ENCODE measurements around the gene RAD9A. TPM values are rescaled to one million over a fixed set of nuclear protein-coding genes. Genes with fewer than 3 reads are reported as not detected.
A peak's percentile ranks its signal among the peaks of the same experiment; 100 is the strongest.

The RAD9A gene
- total RNA-seq, 1 experiment from 2014 or later: 20.9 TPM

GRCh38 chr11:67438158-67438902 is 46.5 kb downstream of the RAD9A start:
- Histone ChIP-seq H3K79me1 (ENCODE audit: insufficient read depth, low read depth, low read length, poor library complexity, severe bottlenecking) (no peaks in the 10 kb centered on the region), H3K27ac (ENCODE audit: insufficient read length, low read depth, low read length) (no peak overlapping the region), H3K9ac (ENCODE audit: extremely low read depth, insufficient read length, low read length) (no peak overlapping the region), H3K23ac (ENCODE audit: insufficient read length, low read depth, low read length) (no peak overlapping the region), H2BK5ac (ENCODE audit: insufficient read length, low read length) (no peak overlapping the region), H3K9me3 (ENCODE audit: control insufficient read depth, low read depth, low read length) (no peaks in the 10 kb centered on the region), H4K5ac (ENCODE audit: insufficient read length, low read depth, low read length) (no peak overlapping the region), H4K8ac (replicated peaks; ENCODE audit: insufficient read length, low read depth, low read length) (no peak overlapping the region), H3K14ac (ENCODE audit: insufficient read depth, low read length) (no peak overlapping the region), H2AFZ (ENCODE audit: low read length) (no peak overlapping the region), H4K20me1 (ENCODE audit: control insufficient read depth, insufficient read depth, insufficient read length) (no peaks in the 10 kb centered on the region), H4K91ac (ENCODE audit: insufficient read length, low read depth, low read length) (no peak overlapping the region), H3K56ac (ENCODE audit: insufficient read length, low read depth, low read length) (no peak overlapping the region), H2BK20ac (ENCODE audit: low read depth, low read length, poor library complexity, severe bottlenecking) (no peak overlapping the region), H3T11ph (ENCODE audit: low read length) (no peak overlapping the region), H3K79me2 (ENCODE audit: insufficient read depth, low read length) (no peaks in the 10 kb centered on the region), H3K4ac (ENCODE audit: low read depth, low read length) (no peak overlapping the region), H3K18ac (ENCODE audit: insufficient read length, low read depth, low read length) (no peak overlapping the region), H2BK12ac (ENCODE audit: insufficient read length, low read depth, low read length) (no peak overlapping the region), H3K23me2 (ENCODE audit: insufficient read length, low read depth, low read length, poor library complexity, severe bottlenecking) (peaks cover 4% of the 10 kb centered on the region), H3K4me2 (ENCODE audit: insufficient read depth, insufficient read length, low read length) (no peak overlapping the region), H2AK5ac (ENCODE audit: insufficient read length, low read length) (no peak overlapping the region), H3K27me3 (ENCODE audit: insufficient read depth, low read length) (no peaks in the 10 kb centered on the region), H3K4me1 (ENCODE audit: insufficient read depth, low read length) (no peaks in the 10 kb centered on the region; the same call in 1 of the 2 replicates), H2BK120ac (ENCODE audit: low read depth, low read length, poor library complexity, severe bottlenecking) (no peak overlapping the region), H2BK15ac (ENCODE audit: low read depth, low read length) (no peak overlapping the region)
- no peaks in the 10 kb centered on the region; the same call in 1 of the 2 replicates for H3K27me3 Mint-ChIP-seq (ENCODE audit: low read depth)
- peaks cover 4 to 15% of the 10 kb centered on the region in 2 experiments for H3K4me1 Mint-ChIP-seq
- no peak for TF ChIP-seq CTCF (conservative IDR thresholded peaks at IDR 0.05)
- peak overlapping the region in 1 of 3 experiments; percentile 47; a peak in 1 of 7 replicates for H3K27ac Mint-ChIP-seq
- peak; percentile 58 for DNase-seq
- H3K4me3 Mint-ChIP-seq: no peak overlapping the region
- WGBS (ENCODE audit: extremely low coverage, insufficient read length, low lambda C conversion rate): no CpG with 5 or more reads among the region's 41 CpGs
- H3K9me3 Mint-ChIP-seq: no peaks in the 10 kb centered on the region
- peaks cover 10 to 44% (median 40%) of the 10 kb centered on the region in 3 experiments; a peak in 6 of 7 replicates for H3K36me3 Mint-ChIP-seq (ENCODE audit: insufficient read depth in 1 of 3, low read depth in 3 of 3)

All from H9 (cell line).